OCI-LY7 (cell line): ENCODE data around the gene USP38.

Experiments
- EZH2phosphoT487 ChIP-seq: fragments of 200-600 bp; sonication (generic); IDR thresholded peaks from 2 replicates; pipeline ENCODE4 v1.6.1; 2018; ENCODE audit warnings: low read depth, borderline replicate concordance, mild to moderate bottlenecking, mixed run types, antibody characterized with exemption, low read length, moderate library complexity, mixed read lengths
- TF ChIP-seq, protein P1 (sequence below): fragments of 200-600 bp; sonication (generic); conservative IDR thresholded peaks from 2 replicates; pipeline ENCODE4 v1.5.1; 2014; ENCODE audit warnings: mild to moderate bottlenecking, antibody characterized with exemption, low read length, moderate library complexity, mixed read lengths

- TF ChIP-seq, protein P1, sequence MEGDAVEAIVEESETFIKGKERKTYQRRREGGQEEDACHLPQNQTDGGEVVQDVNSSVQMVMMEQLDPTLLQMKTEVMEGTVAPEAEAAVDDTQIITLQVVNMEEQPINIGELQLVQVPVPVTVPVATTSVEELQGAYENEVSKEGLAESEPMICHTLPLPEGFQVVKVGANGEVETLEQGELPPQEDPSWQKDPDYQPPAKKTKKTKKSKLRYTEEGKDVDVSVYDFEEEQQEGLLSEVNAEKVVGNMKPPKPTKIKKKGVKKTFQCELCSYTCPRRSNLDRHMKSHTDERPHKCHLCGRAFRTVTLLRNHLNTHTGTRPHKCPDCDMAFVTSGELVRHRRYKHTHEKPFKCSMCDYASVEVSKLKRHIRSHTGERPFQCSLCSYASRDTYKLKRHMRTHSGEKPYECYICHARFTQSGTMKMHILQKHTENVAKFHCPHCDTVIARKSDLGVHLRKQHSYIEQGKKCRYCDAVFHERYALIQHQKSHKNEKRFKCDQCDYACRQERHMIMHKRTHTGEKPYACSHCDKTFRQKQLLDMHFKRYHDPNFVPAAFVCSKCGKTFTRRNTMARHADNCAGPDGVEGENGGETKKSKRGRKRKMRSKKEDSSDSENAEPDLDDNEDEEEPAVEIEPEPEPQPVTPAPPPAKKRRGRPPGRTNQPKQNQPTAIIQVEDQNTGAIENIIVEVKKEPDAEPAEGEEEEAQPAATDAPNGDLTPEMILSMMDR = no peak
- no peak for TF ChIP-seq EZH2phosphoT487
Observed at GRCh38 chr4:143230683-143231082, 46.0 kb downstream of the USP38 start.
